HG03342 (cell line): ENCODE data around the gene TWNK.
A peak's percentile ranks its signal among the peaks of the same experiment; 100 is the strongest.

ENCODE experiments used
- ATAC-seq: cut with Tn5 transposase; IDR thresholded peaks from one replicate; pipeline ENCODE4 v1.9.1; 2021; ENCODE audit warnings: mild to moderate bottlenecking, moderate library complexity; ENCODE audit not compliant: unreplicated experiment

The TWNK gene

GRCh38 chr10:100996678-100997359, 9.5 kb downstream of the TWNK start:
- ATAC-seq = no peak

- no peak for ATAC-seq
These were observed 10.2 kb downstream of the TWNK start for GRCh38 chr10:100997360-100998182.

- ATAC-seq = no peak
These were observed 11.0 kb downstream of the TWNK start for GRCh38 chr10:100998183-100998990.

- peak; percentile 51 for ATAC-seq
These were observed 11.8 kb downstream of the TWNK start for GRCh38 chr10:100998991-100999741.

- ATAC-seq = no peak
These were observed 12.4 kb downstream of the TWNK start, which contains the start of gene LZTS2 for GRCh38 chr10:100999742-101000126. Gene LZTS2, plus strand, starts transcription at chr10:100999808. Its CDS starts 2,731 bp downstream, at chr10:101002539.

- ATAC-seq = no peak
These were observed 13.0 kb downstream of the TWNK start for GRCh38 chr10:101000127-101000914.

- no peak for ATAC-seq
These were observed 13.7 kb downstream of the TWNK start for GRCh38 chr10:101000915-101001658.

GRCh38 chr10:101001659-101002035, 14.3 kb downstream of the TWNK start:
- no peak for ATAC-seq

GRCh38 chr10:101002456-101002855, 15.1 kb downstream of the TWNK start:
- ATAC-seq = no peak

GRCh38 chr10:101003639-101004206, 16.4 kb downstream of the TWNK start:
- no peak for ATAC-seq

GRCh38 chr10:101005361-101005760, 18.0 kb downstream of the TWNK start:
- ATAC-seq = no peak

GRCh38 chr10:101005869-101006567, 18.7 kb downstream of the TWNK start:
- ATAC-seq = no peak

GRCh38 chr10:101006593-101007098, 19.3 kb downstream of the TWNK start:
- ATAC-seq = no peak

- ATAC-seq = no peak
These were observed 19.9 kb downstream of the TWNK start for GRCh38 chr10:101007099-101007711.

- no peak for ATAC-seq
These were observed 20.8 kb downstream of the TWNK start for GRCh38 chr10:101007915-101008822.

GRCh38 chr10:101008823-101009423, 21.6 kb downstream of the TWNK start:
- ATAC-seq = no peak
